ENCODE data around the gene DUSP12. TPM values are rescaled to one million over a fixed set of nuclear protein-coding genes. Genes with fewer than 3 reads are reported as not detected.

The DUSP12 gene
- total RNA-seq, 4 donors from 2014 or later: 10.2 to 24.5 (median 18.8) TPM

DNA sequence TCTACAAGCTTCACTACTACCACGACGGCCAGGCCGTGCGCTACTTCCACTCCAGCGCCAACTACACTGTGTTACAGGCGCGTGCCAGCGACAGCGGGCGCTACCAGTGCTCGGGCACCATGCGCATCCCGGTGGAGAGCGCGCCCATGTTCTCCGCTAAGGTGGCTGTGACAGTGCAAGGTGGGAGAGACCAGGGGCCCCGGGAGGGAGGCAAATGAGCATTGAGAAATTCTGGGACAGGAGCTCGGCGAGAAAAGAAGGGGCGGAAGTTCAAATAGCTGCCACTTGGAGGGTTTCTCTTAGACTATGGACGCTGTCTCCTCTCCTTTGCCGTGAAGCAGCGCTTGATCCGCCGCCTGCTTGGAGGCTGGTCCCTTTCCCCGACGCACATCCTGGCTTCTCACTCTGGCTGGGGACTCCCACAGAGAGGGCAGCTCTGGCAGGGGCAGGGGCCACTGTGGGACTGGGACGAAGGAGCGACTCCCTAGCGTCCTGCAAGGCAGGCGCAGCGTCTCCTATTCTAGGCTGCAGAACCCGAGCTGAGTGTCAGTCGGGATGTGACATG is 23.6 kb upstream of the DUSP12 start:
- TF ChIP-seq, protein P1, sequence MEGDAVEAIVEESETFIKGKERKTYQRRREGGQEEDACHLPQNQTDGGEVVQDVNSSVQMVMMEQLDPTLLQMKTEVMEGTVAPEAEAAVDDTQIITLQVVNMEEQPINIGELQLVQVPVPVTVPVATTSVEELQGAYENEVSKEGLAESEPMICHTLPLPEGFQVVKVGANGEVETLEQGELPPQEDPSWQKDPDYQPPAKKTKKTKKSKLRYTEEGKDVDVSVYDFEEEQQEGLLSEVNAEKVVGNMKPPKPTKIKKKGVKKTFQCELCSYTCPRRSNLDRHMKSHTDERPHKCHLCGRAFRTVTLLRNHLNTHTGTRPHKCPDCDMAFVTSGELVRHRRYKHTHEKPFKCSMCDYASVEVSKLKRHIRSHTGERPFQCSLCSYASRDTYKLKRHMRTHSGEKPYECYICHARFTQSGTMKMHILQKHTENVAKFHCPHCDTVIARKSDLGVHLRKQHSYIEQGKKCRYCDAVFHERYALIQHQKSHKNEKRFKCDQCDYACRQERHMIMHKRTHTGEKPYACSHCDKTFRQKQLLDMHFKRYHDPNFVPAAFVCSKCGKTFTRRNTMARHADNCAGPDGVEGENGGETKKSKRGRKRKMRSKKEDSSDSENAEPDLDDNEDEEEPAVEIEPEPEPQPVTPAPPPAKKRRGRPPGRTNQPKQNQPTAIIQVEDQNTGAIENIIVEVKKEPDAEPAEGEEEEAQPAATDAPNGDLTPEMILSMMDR (IDR thresholded peaks at IDR 0.05): no peak
- no peak for TF ChIP-seq POLR2A (IDR thresholded peaks at IDR 0.05)
- DNase-seq (ENCODE audit: low spot score in 2 of 2): peak; percentile 31 to 91

DNA sequence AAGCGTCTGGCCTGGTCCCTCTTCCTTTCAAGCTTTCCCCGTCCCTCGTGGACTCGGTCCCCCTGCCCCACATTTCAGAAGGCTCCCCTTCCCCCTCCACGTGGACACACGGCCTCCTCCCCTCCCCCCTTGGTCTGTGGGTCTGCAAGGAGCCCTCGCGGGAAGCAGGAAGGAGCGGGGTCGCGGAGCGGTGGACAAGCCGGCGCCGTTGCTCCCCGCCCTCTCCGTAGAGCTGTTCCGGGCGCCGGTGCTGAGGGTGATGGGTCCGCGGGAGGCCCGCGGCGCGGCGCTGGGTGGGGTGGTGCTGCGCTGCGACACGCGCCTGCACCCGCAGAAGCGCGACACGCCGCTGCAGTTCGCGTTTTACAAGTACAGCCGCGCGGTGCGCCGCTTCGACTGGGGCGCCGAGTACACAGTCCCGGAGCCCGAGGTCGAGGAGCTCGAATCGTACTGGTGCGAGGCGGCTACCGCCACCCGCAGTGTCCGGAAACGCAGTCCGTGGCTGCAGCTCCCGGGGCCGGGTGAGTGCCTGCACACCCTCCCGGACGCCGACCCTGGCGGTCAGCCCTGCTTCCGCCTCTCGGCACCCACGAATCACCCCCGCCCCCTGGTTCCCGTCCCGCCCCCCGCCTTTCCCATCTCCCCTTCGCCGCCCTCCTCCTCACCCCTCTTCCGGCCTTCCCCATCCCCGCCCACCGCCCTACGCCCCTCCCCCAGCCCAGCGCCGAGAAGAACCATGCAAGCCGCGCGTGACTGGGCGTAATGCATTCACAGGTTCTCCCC is 22.9 kb upstream of the DUSP12 start:
- 0% methylated on average over 57 to 61 of the region's 83 CpGs for WGBS, 2 donors
- peak; percentile 85 to 97 for DNase-seq (ENCODE audit: low spot score in 2 of 2)
- intact Hi-C loops (cut with DNase I; ENCODE audit: low total_unique reads): loop anchor here (10.0 kb wide), 1 partner anchor 242 kb away; no protein-coding TSS in a partner anchor
- TF ChIP-seq, protein P1 (IDR thresholded peaks at IDR 0.05): no peak
- no peak for TF ChIP-seq POLR2A (IDR thresholded peaks at IDR 0.05)
- peak overlapping the region; percentile 55 for H3K4me3 ChIP-seq (ENCODE audit: low read depth, poor library complexity, severe bottlenecking)

More for the DNA sequence above, 23.6 kb upstream of the DUSP12 start:
- WGBS, 2 donors: 1 to 2% methylated on average over 25 to 33 of the region's 34 CpGs
- intact Hi-C loops (cut with DNase I; ENCODE audit: low total_unique reads): loop anchor here (10.0 kb wide), 1 partner anchor 241 kb away; no protein-coding TSS in a partner anchor
- H3K4me3 ChIP-seq (ENCODE audit: low read depth, poor library complexity, severe bottlenecking): peak overlapping the region; percentile 55

DNA sequence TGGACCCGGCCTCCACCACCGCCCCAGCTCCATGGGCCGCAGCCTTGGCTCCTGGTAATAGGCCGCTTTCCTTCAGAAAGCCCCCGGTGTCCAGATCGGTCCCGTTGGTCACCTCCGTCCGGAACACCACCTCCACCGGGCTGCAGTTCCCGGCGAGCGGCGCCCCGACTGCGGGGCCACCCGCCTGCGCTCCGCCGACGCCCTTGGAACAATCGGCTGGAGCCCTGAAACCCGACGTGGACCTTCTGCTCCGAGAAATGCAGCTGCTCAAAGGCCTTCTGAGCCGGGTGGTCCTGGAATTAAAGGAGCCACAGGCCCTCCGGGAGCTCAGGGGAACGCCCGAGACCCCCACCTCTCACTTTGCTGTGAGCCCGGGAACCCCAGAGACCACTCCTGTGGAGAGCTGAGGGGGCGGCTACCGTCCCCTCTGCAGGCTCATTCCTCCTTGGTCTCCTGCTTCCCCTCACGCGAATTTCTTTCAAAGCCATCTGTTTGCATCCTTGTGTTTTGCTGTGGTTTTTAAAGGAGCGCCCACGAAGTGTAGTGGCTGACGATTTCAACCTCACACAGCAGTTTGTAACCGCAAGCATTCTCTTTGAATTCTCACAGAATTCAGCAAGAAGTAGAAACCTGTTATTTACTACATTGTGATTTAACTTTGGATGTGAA is 22.2 kb upstream of the DUSP12 start:
- TF ChIP-seq, protein P1 (IDR thresholded peaks at IDR 0.05): no peak
- no peak for TF ChIP-seq POLR2A (IDR thresholded peaks at IDR 0.05)
- intact Hi-C loops (cut with DNase I; ENCODE audit: low total_unique reads): loop anchor here (10.0 kb wide), 1 partner anchor 243 kb away; no protein-coding TSS in a partner anchor
- WGBS, 2 donors: 3% methylated on average over 25 to 26 of the region's 38 CpGs
- no peak for DNase-seq (ENCODE audit: low spot score in 2 of 2)
- peak overlapping the region; percentile 55 for H3K4me3 ChIP-seq (ENCODE audit: low read depth, poor library complexity, severe bottlenecking)

DNA sequence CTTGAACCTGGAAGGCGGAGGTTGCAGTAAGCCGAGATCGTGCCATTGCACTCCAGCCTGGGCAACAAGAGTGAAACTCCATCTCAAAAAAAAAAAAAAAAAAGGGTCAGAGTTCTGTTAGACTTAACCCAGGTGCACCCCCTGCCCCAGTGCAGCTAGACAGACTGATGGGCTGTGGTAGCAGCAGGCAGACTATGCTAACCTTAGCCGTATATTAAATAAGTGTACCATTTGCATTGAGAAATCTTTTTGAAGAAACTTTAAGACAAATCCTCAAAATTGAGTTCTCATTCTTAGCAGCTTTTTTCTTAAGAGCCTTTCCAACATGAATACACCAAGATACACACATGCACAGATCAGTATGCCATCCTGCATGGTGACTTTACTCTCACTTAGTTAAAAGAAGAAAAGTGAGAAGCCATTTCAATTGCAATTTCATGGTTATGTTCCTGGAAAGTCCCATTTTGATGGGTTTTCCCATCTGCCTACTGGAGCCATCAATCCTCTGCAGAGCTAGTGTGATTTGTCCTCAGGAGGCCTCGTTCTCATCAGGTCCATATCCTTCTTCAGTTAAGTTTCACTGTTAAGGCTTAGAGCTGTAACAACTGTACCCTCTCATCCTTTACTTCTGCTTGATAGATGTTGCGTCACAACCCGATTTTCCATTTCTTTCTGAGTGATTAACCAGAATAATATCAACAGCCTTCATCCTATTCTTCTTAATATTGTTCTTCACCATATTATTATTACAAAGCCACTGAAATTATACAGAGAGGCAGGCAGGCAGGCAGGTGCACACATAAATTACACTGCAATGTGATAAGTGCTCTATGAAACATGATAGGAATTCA is 21.0 kb upstream of the DUSP12 start:
- TF ChIP-seq, protein P1 (IDR thresholded peaks at IDR 0.05): no peak
- no peak for TF ChIP-seq POLR2A (IDR thresholded peaks at IDR 0.05)
- 75 to 91% methylated on average over 7 of the region's 7 CpGs for WGBS, 2 donors
- intact Hi-C loops (cut with DNase I; ENCODE audit: low total_unique reads): loop anchor here (10.0 kb wide), 1 partner anchor 244 kb away; no protein-coding TSS in a partner anchor
- H3K4me3 ChIP-seq (ENCODE audit: low read depth, poor library complexity, severe bottlenecking): no peak overlapping the region
- DNase-seq (ENCODE audit: low spot score in 2 of 2): no peak

DNA sequence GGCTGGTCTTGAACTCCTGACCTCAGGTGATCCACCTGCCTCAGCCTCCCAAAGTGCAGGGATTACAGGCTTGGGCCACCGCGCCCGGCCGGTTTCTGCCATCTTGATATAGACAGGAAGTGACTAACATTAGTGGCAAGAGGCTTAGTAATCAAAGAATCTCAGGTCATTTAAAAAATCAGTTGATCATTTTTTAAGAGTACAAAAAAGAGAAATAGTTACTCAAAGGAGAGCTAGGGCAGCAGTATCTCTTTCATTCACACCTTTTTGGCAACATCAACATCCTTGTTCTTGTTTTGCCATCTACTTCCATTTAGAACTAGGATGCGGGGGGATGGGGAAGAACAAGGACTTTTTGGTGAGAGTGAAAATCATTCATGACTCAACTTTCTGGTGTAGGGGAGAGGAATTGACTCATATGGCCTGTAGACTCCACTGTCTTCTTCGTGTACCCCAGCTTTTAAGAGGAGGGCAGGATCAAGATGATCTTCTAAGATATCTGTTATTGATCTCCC is 19.5 kb upstream of the DUSP12 start:
- DNase-seq (ENCODE audit: low spot score in 2 of 2): no peak
- WGBS, 2 donors: 45 to 81% methylated on average over 6 of the region's 6 CpGs
- H3K4me3 ChIP-seq (ENCODE audit: low read depth, poor library complexity, severe bottlenecking): no peak overlapping the region
- intact Hi-C loops (cut with DNase I; ENCODE audit: low total_unique reads): no loop called here
- no peak for TF ChIP-seq POLR2A (IDR thresholded peaks at IDR 0.05)
- TF ChIP-seq, protein P1 (IDR thresholded peaks at IDR 0.05): no peak
